Ovary (tissue), 9 donors: Measurements from ENCODE around the gene LTBR. TPM values are rescaled to one million over a fixed set of nuclear protein-coding genes. Genes with fewer than 3 reads are reported as not detected.
"Not testable (repeated sequence)": the region's sequence is repeated elsewhere in the genome, so short reads cannot be mapped to it uniquely, and the experiment has no call there.

Experiments used
- DNase-seq, 5 donors: peaks; one replicate each; pipeline ENCODE4 v3.0.0-alpha.2; 2019 to 2020
- H3K27ac ChIP-seq, 2 donors: fragments of 200-600 bp; one replicate each; pipeline versions ENCODE4 v1.5.1 to v1.8.0; 2019 to 2022
- H3K27me3 ChIP-seq: fragments of 200-600 bp; one replicate; pipeline ENCODE4 v1.8.0; 2022
- H3K36me3 ChIP-seq: fragments of 200-600 bp; sonication (generic); one replicate; pipeline ENCODE4 v1.5.1; 2019
- H3K4me1 ChIP-seq: one replicate; pipeline ENCODE4 v1.8.1; 2013; ENCODE audit warnings: mild to moderate bottlenecking, moderate library complexity; ENCODE audit not compliant: insufficient read depth
- H3K4me3 ChIP-seq: fragments of 200-600 bp; sonication (generic); one replicate; pipeline ENCODE4 v1.5.1; 2017
- H3K9me3 ChIP-seq, 2 donors: fragments of 200-600 bp in 1 of 2; sonication (generic) in 1 of 2; one replicate each; pipeline versions ENCODE4 v1.5.1 to v1.8.1; 2013 to 2019; ENCODE audit warnings: mild to moderate bottlenecking in 1 of 2, moderate library complexity in 1 of 2
- EP300 ChIP-seq: sonication (generic); formaldehyde crosslinking; IDR thresholded peaks from one replicate; pipeline ENCODE4 v1.6.1; 2017; ENCODE audit warnings: antibody characterized with exemption
- POLR2A ChIP-seq: fragments of 450-650 bp; IDR thresholded peaks from one replicate; pipeline ENCODE4 v1.6.1; 2017; ENCODE audit warnings: antibody characterized with exemption, mild to moderate bottlenecking, moderate library complexity
- WGBS, 3 donors: extraction: QIAGEN DNeasy Blood & Tissue Kit in 1 of 3; methylation state at CpG; one replicate each; pipeline versions ENCODE4 v1.1.5 to v1.1.7; 2013 to 2017; 5-methylcytosine and 5-hydroxymethylcytosine counted together
- intact Hi-C, 4 donors: fragments of 100-400 bp; cut with DNase I; formaldehyde crosslinking; loops; one replicate each; pipeline versions ENCODE4 v1.11.0 to v1.15.1; 2022 to 2023
- polyA plus RNA-seq, 2 donors: library from polyadenylated mRNA; stranded (reverse); fragments of 200-250 nt in 1 of 2; fragments of 350-450 nt in 1 of 2; fragmentation: Illumina TruSeq in 1 of 2; extraction: RNeasy Lipid Tissue Mini Kit (QIAGEN cat#74804) in 1 of 2; gene quantifications; one replicate each; pipeline ENCODE4 v1.2.3, GENCODE V29; 2013 to 2014
- total RNA-seq, 7 donors: library from RNA; depleted of rRNA in 2 of 7; stranded (reverse); fragments of >200 nt in 2 of 7; fragmentation: NEBNext Ultra II Directional in 3 of 7; extraction: Animal tissue kit (Norgen Biotek cat#: 25700) in 3 of 7; gene quantifications; one replicate each; pipeline versions ENCODE4 v1.1.0 to v1.2.4, GENCODE V29; 2016 to 2023
- TF ChIP-seq, protein P1 (sequence below), 3 donors: fragments of 450-650 bp in 2 of 3; fragments of 200-600 bp in 1 of 3; IDR thresholded peaks; one replicate each; pipeline versions ENCODE4 v1.5.1 to v1.8.0; 2016 to 2022; ENCODE audit warnings: antibody characterized with exemption in 3 of 3, mild to moderate bottlenecking in 1 of 3
- donor health status: DM: no; HTN: no; CAD: no; lungs with moderate emphysema.
- donor health status: DM: no; HTN: no; CAD: no.
- donor health status: Bipolar disorder and iron deficiency.
- donor health status: DM: yes; HTN: yes; CAD: no.
- donor health status: DM: no; HTN: no; CAD: no.
- donor health status: DM: yes; HTN: yes; CAD: no.

Gene LTBR
- total and polyA plus RNA-seq, 9 donors: 21.9 to 131 (median 75.3) TPM

DNA sequence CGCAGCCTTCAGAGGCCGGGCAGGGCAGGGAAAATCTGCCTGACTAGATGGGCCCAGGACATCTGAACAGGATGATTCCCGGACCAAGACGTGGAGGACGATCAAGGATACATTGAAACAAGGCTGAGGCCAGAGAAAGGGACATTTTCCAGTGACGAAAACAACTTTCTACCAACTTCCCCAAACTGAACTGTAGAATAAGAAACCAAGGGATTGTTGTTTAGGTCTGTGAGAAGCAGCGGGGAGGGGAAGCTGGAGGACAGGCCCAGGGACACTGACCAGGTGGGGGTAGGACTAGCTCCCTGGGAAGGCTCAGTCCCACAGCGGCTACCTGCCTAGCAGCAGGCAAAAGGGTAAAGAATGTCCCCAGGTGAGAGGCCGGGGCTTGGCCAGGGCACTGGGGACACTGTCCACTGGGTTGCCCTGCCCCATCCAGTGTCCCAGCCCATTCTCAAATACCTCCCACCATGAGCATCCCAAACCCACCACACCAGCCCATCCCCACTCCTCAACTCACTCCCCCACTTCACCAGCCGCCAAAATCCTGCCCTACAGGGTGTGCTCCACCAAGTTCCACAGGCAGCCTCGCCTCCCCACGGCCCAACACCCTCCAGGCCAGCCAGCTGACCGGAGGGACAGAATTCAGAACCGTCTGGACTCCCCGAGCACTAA is 43.1 kb upstream of the LTBR start:
- H3K27me3 ChIP-seq: no peaks in the 10 kb centered on the region
- no peaks in the 10 kb centered on the region for H3K36me3 ChIP-seq
- 0 to 1% (median 1%) methylated on average over 15 of the region's 15 CpGs for WGBS, 3 donors
- intact Hi-C loops: no loop called here
- TF ChIP-seq, protein P1, sequence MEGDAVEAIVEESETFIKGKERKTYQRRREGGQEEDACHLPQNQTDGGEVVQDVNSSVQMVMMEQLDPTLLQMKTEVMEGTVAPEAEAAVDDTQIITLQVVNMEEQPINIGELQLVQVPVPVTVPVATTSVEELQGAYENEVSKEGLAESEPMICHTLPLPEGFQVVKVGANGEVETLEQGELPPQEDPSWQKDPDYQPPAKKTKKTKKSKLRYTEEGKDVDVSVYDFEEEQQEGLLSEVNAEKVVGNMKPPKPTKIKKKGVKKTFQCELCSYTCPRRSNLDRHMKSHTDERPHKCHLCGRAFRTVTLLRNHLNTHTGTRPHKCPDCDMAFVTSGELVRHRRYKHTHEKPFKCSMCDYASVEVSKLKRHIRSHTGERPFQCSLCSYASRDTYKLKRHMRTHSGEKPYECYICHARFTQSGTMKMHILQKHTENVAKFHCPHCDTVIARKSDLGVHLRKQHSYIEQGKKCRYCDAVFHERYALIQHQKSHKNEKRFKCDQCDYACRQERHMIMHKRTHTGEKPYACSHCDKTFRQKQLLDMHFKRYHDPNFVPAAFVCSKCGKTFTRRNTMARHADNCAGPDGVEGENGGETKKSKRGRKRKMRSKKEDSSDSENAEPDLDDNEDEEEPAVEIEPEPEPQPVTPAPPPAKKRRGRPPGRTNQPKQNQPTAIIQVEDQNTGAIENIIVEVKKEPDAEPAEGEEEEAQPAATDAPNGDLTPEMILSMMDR (IDR thresholded peaks at IDR 0.05): no peak
- TF ChIP-seq POLR2A: no peak
- TF ChIP-seq EP300: no peak
- no peaks in the 10 kb centered on the region for H3K9me3 ChIP-seq
- H3K4me3 ChIP-seq: peak overlapping the region; percentile 90
- no peak for DNase-seq
- peaks cover 19% of the 10 kb centered on the region for H3K4me1 ChIP-seq
- H3K27ac ChIP-seq: peak overlapping the region; percentile 97 to 98

DNA sequence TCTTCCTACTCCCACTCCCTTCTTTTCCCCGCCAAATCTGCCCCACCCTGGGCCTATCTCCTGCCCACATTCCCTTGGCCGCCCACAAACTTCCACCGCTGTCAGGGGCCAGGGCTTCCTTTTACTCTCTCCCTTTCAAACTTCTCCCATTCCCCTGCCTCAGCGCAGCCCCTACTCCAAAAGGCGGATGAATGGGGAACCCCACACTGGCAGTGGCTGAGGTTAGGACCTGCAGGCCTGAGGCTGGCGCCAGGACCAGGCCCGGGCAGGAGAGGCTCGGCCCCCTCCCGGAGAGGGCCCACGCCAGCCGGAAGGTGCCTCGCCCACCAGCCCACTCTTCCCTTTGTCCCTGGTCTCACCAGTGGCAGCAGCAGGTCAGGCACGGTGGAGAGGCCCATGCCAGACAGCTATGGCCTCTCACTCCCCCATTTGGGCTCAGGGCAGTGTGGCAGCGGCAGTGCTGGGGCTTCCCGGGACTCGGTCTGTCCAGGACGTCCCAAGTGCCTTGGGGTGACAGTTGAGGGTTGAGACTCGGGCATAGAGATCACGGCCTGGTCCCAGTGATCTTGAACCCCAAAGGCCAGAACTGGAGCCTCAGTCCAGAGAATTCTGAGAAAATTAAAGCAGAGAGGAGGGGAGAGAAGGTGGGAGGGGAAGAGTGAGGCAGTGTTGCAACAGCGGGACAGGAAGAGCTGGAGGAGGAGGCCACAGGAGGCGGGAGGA is 42.4 kb upstream of the LTBR start, which contains the start of gene TNFRSF1A:
TNFRSF1A (minus strand) TSS at position 660 of the 723 bp plus-strand sequence; CDS start at position 398, 262 bp downstream.
- TF ChIP-seq EP300: no peak
- peak; percentile 81 for TF ChIP-seq POLR2A
- TF ChIP-seq, protein P1 (IDR thresholded peaks at IDR 0.05): no peak
- Histone ChIP-seq H3K27ac (peak within 1 kb of the TSS; percentile 97 to 98), H3K4me3 (peak within 1 kb of the TSS; percentile 90), H3K9me3 (no peaks in the 10 kb centered on the region), H3K4me1 (peaks cover 23% of the 10 kb centered on the region), H3K36me3 (no peaks in the 10 kb centered on the region), H3K27me3 (no peaks in the 10 kb centered on the region)
- WGBS, 3 donors: 0 to 3% (median 0%) methylated on average over 21 of the region's 21 CpGs
- peak; percentile 76 to 87 (median 77) for DNase-seq
- intact Hi-C loops: no loop called here

DNA sequence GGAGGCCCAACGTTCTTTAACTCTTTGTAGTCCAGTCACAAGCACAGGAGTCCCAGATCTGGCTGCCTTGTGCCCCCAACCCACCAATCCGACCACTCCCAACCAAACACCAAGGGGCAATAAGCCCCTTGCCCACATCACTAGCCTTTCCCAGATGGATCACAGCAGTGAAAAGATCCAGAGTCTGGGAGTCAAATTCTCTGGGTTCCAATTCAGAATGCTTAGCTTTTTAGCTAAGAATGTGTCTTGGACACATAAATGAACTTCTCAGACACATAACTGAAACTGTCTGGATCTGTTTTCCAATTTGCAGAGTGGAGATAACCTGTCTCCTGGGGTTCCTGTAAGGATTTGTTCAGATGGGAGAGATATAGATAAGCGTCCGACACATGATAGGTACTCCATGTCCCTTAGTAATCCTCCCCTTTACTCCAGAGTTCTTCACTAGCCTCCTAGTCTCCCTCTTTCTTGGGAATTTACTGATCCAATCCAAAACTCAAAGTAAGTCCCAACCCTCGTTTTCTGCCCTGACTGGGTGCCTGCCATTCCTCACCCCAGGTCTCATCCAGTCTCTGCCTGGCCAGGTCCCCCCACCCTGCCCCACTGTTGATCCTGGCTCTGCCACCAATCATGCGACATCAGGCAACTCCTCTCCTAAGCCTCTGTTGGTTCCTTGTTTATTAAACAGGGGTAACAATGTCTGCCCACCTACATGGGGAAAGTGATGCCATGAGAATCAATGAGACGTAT is 41.6 kb upstream of the LTBR start:
- H3K4me3 ChIP-seq: peak overlapping the region; percentile 90
- whole genome bisulfite sequencing, 3 donors: 33 to 38% (median 36%) methylated on average over 7 of the region's 7 CpGs
- H3K27me3 ChIP-seq: no peaks in the 10 kb centered on the region
- TF ChIP-seq EP300 (no peak), POLR2A (no peak)
- TF ChIP-seq, protein P1 (IDR thresholded peaks at IDR 0.05): no peak
- no peaks in the 10 kb centered on the region for H3K36me3 ChIP-seq
- H3K9me3 ChIP-seq: no peaks in the 10 kb centered on the region
- intact Hi-C loops: no loop called here
- DNase-seq: no peak
- H3K4me1 ChIP-seq: peaks cover 27% of the 10 kb centered on the region
- peak overlapping the region; percentile 97 to 98 for H3K27ac ChIP-seq

DNA sequence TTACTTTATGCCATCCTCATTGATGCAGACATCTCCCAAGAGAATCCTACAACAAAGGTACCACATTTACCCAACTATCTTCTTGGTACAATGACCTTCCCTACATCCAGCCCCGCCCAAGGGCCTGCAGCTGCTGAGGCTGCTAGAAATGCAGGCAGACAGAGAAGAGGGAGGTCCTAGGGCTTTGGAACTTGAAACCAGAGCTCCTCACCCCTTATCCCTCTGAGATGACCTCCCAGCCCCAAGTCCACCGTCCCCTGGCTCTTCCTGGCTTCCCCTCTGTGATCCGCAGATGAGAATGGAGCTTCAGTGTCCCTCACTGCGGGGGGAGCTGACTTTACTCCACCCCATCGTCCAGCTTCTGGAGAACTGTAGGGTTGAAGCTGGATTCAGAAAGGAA is 40.4 kb upstream of the LTBR start:
- no peak overlapping the region for H3K4me3 ChIP-seq
- DNase-seq: no peak
- H3K36me3 ChIP-seq: no peaks in the 10 kb centered on the region
- peak overlapping the region; percentile 61 to 97 for H3K27ac ChIP-seq
- H3K4me1 ChIP-seq: peaks cover 29% of the 10 kb centered on the region
- no peak for TF ChIP-seq EP300
- TF ChIP-seq POLR2A: no peak
- TF ChIP-seq, protein P1 (IDR thresholded peaks at IDR 0.05): no peak
- intact Hi-C loops: no loop called here
- 51 to 57% (median 56%) methylated on average over 5 of the region's 5 CpGs for WGBS, 3 donors
- no peaks in the 10 kb centered on the region for H3K9me3 ChIP-seq
- no peaks in the 10 kb centered on the region for H3K27me3 ChIP-seq

DNA sequence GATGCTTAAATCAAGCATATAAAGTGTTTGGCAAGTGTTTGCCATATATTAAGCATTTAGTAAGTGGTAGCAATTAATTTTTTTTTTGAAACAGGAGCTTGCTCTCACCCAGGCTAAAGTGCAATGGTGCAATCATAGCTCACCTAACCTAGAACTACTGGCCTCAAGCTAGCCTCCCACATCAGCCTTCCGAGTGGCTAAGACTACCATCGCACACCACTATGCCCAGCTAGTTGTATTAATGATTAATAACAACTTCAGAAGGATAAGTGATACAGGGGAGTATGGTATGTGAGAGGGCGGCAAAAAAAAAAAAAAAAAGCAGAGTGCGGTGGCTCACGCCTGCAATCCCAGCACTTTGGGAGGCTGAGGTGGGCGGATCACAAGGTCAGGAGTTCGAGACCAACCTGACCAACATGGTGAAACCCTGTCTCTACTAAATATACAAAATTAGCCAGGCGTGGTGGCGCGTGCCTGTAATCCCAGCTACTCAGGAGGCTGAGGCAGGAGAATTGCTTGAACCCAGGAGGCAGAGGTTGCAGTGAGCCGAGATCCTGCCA is 39.8 kb upstream of the LTBR start:
- intact Hi-C loops, DNase-seq, H3K9me3 ChIP-seq, H3K4me3 ChIP-seq, H3K36me3 ChIP-seq, H3K27me3 ChIP-seq: not testable (repeated sequence)
- peaks cover 29% of the 10 kb centered on the region for H3K4me1 ChIP-seq
- H3K27ac ChIP-seq: peak overlapping the region in 1 of 2 donors; percentile 97
- WGBS, 3 donors: 94 to 97% (median 95%) methylated on average over 11 of the region's 11 CpGs
